ENCODE measurements around the gene ODAD2.

ODAD2 gene

DNA sequence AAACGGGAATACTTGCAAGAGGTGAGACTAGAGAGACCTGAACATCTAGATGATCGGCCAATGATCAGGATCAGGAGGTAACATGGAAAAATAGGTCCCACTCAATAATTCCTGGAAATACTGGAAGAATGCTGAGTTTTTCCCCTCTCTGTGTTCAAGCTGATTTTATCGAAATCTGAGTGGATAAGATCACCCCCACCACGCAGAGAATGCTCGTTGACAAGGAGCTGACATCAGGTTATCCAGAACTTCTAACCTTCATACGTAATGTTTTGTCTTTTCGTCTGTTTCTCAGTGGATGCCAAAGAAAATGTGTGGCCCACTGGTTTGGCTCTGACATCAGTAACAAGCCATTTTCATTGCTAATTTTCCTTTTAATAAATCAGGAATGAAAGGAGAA lies 194.7 kb downstream of the ODAD2 start:
- Histone ChIP-seq H3K27ac (ENCODE audit: extremely low read depth, low read depth, low read length) (no peak overlapping the region), H3K4me3 (ENCODE audit: low read depth, low read length) (no peak overlapping the region), H3K4me1 (ENCODE audit: control insufficient read depth, insufficient read depth, low read length) (no peaks in the 10 kb centered on the region), H3K9me3 (ENCODE audit: control insufficient read depth, insufficient read depth, low read depth, low read length) (no peaks in the 10 kb centered on the region), H3K36me3 (ENCODE audit: control insufficient read depth in 2 of 2, insufficient read depth in 1 of 2, low read length in 2 of 2) (no peaks in the 10 kb centered on the region)
- TF ChIP-seq KLF16 (tag by site-specific recombination; IDR thresholded peaks at IDR 0.05) (no peak), ZSCAN5A (tag by site-specific recombination; IDR thresholded peaks at IDR 0.05) (no peak), ZNF600 (tag by site-specific recombination; IDR thresholded peaks at IDR 0.05) (no peak), ZNF214 (tag by site-specific recombination; IDR thresholded peaks at IDR 0.05; ENCODE audit: borderline replicate concordance) (no peak), ZBTB10 (tag by site-specific recombination; IDR thresholded peaks at IDR 0.05) (no peak)
- ChIA-PET CTCF (no interaction called here), POLR2A (no interaction called here)

GRCh38 chr10:27801171-27801785 lies 197.6 kb downstream of the ODAD2 start:
- Histone ChIP-seq H3K4me3 (ENCODE audit: low read depth, low read length) (no peak overlapping the region), H3K4me1 (ENCODE audit: control insufficient read depth, insufficient read depth, low read length) (no peaks in the 10 kb centered on the region), H3K27ac (ENCODE audit: extremely low read depth, low read depth, low read length) (no peak overlapping the region), H3K36me3 (ENCODE audit: control insufficient read depth in 2 of 2, insufficient read depth in 1 of 2, low read length in 2 of 2) (no peaks in the 10 kb centered on the region), H3K9me3 (ENCODE audit: control insufficient read depth, insufficient read depth, low read depth, low read length) (no peaks in the 10 kb centered on the region)
- TF ChIP-seq PATZ1 (tag by site-specific recombination; IDR thresholded peaks at IDR 0.05) (no peak), ZNF558 (tag by site-specific recombination; IDR thresholded peaks at IDR 0.05) (no peak), ZNF670 (tag by site-specific recombination; IDR thresholded peaks at IDR 0.05; ENCODE audit: low read depth) (no peak), ZNF239 (tag by site-specific recombination; IDR thresholded peaks at IDR 0.05) (no peak), ZNF548 (tag by site-specific recombination; IDR thresholded peaks at IDR 0.05) (no peak), ZNF514 (tag by site-specific recombination; IDR thresholded peaks at IDR 0.05) (no peak), ZNF624 (tag by site-specific recombination; IDR thresholded peaks at IDR 0.05) (no peak), ZNF148 (tag by site-specific recombination; IDR thresholded peaks at IDR 0.05; ENCODE audit: borderline replicate concordance) (no peak), ZNF423 (tag by site-specific recombination; IDR thresholded peaks at IDR 0.05) (no peak), ZNF580 (tag by site-specific recombination; IDR thresholded peaks at IDR 0.05) (no peak), ZIC2 (tag by site-specific recombination; IDR thresholded peaks at IDR 0.05) (no peak), ZNF169 (tag by site-specific recombination; IDR thresholded peaks at IDR 0.05) (no peak), ZNF777 (tag by site-specific recombination; IDR thresholded peaks at IDR 0.05; ENCODE audit: borderline replicate concordance) (no peak), KLF1 (tag by site-specific recombination; IDR thresholded peaks at IDR 0.05) (no peak), ZNF354C (tag by site-specific recombination; IDR thresholded peaks at IDR 0.05; ENCODE audit: borderline replicate concordance, low read depth) (no peak), PRDM1 (tag by site-specific recombination; IDR thresholded peaks at IDR 0.05) (no peak), ZNF266 (tag by site-specific recombination; IDR thresholded peaks at IDR 0.05; ENCODE audit: low read depth) (no peak), ZNF138 (tag by site-specific recombination; IDR thresholded peaks at IDR 0.05; ENCODE audit: borderline replicate concordance) (no peak)
- CTCF ChIA-PET = no interaction called here
- POLR2A ChIA-PET = no interaction called here

Measured in HEK293 (cell line).